Measurements from ENCODE around the gene GSK3B. TPM values are rescaled to one million over a fixed set of nuclear protein-coding genes. Genes with fewer than 3 reads are reported as not detected.

GSK3B gene
- total and polyA plus RNA-seq, 2 donors (not counting 1 experiment from before 2014, with no cell fraction given): 37.3 to 44.8 TPM

- no peak overlapping the region for H3K4me3 ChIP-seq (replicated peaks in 1 of 4; ENCODE audit: control extremely low read depth in 1 of 4, insufficient read depth in 1 of 4, low read depth in 3 of 4, low read length in 4 of 4)
- TF ChIP-seq EZH2 (IDR thresholded peaks at IDR 0.05; ENCODE audit: low read length, missing control alignments): no peak
- no peak for TF ChIP-seq CTCF (conservative IDR thresholded peaks at IDR 0.05 in 1 of 2, IDR thresholded peaks at IDR 0.05 in 1 of 2; ENCODE audit: low read depth in 1 of 2, low read length in 2 of 2)
- no peaks in the 10 kb centered on the region for H3K36me3 ChIP-seq (ENCODE audit: control insufficient read depth, insufficient read depth, low read length)
- no peaks in the 10 kb centered on the region for H4K20me1 ChIP-seq (ENCODE audit: control insufficient read depth, extremely low read depth, insufficient read depth, low read length)
- H3K9ac ChIP-seq (ENCODE audit: insufficient read depth, low read length): no peak overlapping the region
- H3K27ac ChIP-seq (ENCODE audit: insufficient read depth, low read length): no peak overlapping the region
- DNase-seq (ENCODE audit: low read depth in 2 of 2): peak in 1 of 2 donors; percentile 13
- no peaks in the 10 kb centered on the region for H3K79me2 ChIP-seq (ENCODE audit: control insufficient read depth, insufficient read depth, low read length)
- H3K4me1 ChIP-seq (ENCODE audit: control insufficient read depth, extremely low read depth, insufficient read depth, low read length): no peaks in the 10 kb centered on the region
- H3K4me2 ChIP-seq (ENCODE audit: extremely low read depth, insufficient read depth, low read length): no peak overlapping the region
- H3K9me3 ChIP-seq (ENCODE audit: control insufficient read depth, insufficient read depth, low read depth, low read length): no peaks in the 10 kb centered on the region
- H2AFZ ChIP-seq (ENCODE audit: low read length): no peak overlapping the region
- H3K27me3 ChIP-seq (ENCODE audit: control insufficient read depth, insufficient read depth, low read length): no peaks in the 10 kb centered on the region
These were observed 182.5 kb downstream of the GSK3B start for GRCh38 chr3:119911748-119912147.

GRCh38 chr3:119902061-119902460 is 192.2 kb downstream of the GSK3B start:
- H4K20me1 ChIP-seq (ENCODE audit: control insufficient read depth, extremely low read depth, insufficient read depth, low read length): no peaks in the 10 kb centered on the region
- H2AFZ ChIP-seq (ENCODE audit: low read length): no peak overlapping the region
- H3K79me2 ChIP-seq (ENCODE audit: control insufficient read depth, insufficient read depth, low read length): no peaks in the 10 kb centered on the region
- peaks cover 8% of the 10 kb centered on the region for H3K36me3 ChIP-seq (ENCODE audit: control insufficient read depth, insufficient read depth, low read length)
- no peak overlapping the region for H3K27ac ChIP-seq (ENCODE audit: insufficient read depth, low read length)
- no peak overlapping the region for H3K4me3 ChIP-seq (replicated peaks in 1 of 4; ENCODE audit: control extremely low read depth in 1 of 4, insufficient read depth in 1 of 4, low read depth in 3 of 4, low read length in 4 of 4)
- TF ChIP-seq CTCF (conservative IDR thresholded peaks at IDR 0.05 in 1 of 2, IDR thresholded peaks at IDR 0.05 in 1 of 2; ENCODE audit: low read depth in 1 of 2, low read length in 2 of 2) (no peak), EZH2 (IDR thresholded peaks at IDR 0.05; ENCODE audit: low read length, missing control alignments) (no peak)
- no peaks in the 10 kb centered on the region for H3K4me1 ChIP-seq (ENCODE audit: control insufficient read depth, extremely low read depth, insufficient read depth, low read length)
- H3K9me3 ChIP-seq (ENCODE audit: control insufficient read depth, insufficient read depth, low read depth, low read length): no peaks in the 10 kb centered on the region
- no peaks in the 10 kb centered on the region for H3K27me3 ChIP-seq (ENCODE audit: control insufficient read depth, insufficient read depth, low read length)
- no peak for DNase-seq (ENCODE audit: low read depth in 2 of 2)
- H3K9ac ChIP-seq (ENCODE audit: insufficient read depth, low read length): no peak overlapping the region
- no peak overlapping the region for H3K4me2 ChIP-seq (ENCODE audit: extremely low read depth, insufficient read depth, low read length)

GRCh38 chr3:119901148-119901547 is 193.1 kb downstream of the GSK3B start:
- DNase-seq (ENCODE audit: low read depth in 2 of 2): no peak
- no peak overlapping the region for H3K9ac ChIP-seq (ENCODE audit: insufficient read depth, low read length)
- H3K27ac ChIP-seq (ENCODE audit: insufficient read depth, low read length): no peak overlapping the region
- H3K4me1 ChIP-seq (ENCODE audit: control insufficient read depth, extremely low read depth, insufficient read depth, low read length): no peaks in the 10 kb centered on the region
- no peak for TF ChIP-seq EZH2 (IDR thresholded peaks at IDR 0.05; ENCODE audit: low read length, missing control alignments)
- no peak for TF ChIP-seq CTCF (conservative IDR thresholded peaks at IDR 0.05 in 1 of 2, IDR thresholded peaks at IDR 0.05 in 1 of 2; ENCODE audit: low read depth in 1 of 2, low read length in 2 of 2)
- no peaks in the 10 kb centered on the region for H3K27me3 ChIP-seq (ENCODE audit: control insufficient read depth, insufficient read depth, low read length)
- no peaks in the 10 kb centered on the region for H3K79me2 ChIP-seq (ENCODE audit: control insufficient read depth, insufficient read depth, low read length)
- H3K4me2 ChIP-seq (ENCODE audit: extremely low read depth, insufficient read depth, low read length): no peak overlapping the region
- H2AFZ ChIP-seq (ENCODE audit: low read length): no peak overlapping the region
- H3K4me3 ChIP-seq (replicated peaks in 1 of 4; ENCODE audit: control extremely low read depth in 1 of 4, insufficient read depth in 1 of 4, low read depth in 3 of 4, low read length in 4 of 4): no peak overlapping the region
- peaks cover 8% of the 10 kb centered on the region for H3K36me3 ChIP-seq (ENCODE audit: control insufficient read depth, insufficient read depth, low read length)
- H3K9me3 ChIP-seq (ENCODE audit: control insufficient read depth, insufficient read depth, low read depth, low read length): no peaks in the 10 kb centered on the region
- H4K20me1 ChIP-seq (ENCODE audit: control insufficient read depth, extremely low read depth, insufficient read depth, low read length): no peaks in the 10 kb centered on the region

Data from fibroblast of lung (primary cell).